ENCODE results near the gene IQCE.

Gene IQCE, protein sequence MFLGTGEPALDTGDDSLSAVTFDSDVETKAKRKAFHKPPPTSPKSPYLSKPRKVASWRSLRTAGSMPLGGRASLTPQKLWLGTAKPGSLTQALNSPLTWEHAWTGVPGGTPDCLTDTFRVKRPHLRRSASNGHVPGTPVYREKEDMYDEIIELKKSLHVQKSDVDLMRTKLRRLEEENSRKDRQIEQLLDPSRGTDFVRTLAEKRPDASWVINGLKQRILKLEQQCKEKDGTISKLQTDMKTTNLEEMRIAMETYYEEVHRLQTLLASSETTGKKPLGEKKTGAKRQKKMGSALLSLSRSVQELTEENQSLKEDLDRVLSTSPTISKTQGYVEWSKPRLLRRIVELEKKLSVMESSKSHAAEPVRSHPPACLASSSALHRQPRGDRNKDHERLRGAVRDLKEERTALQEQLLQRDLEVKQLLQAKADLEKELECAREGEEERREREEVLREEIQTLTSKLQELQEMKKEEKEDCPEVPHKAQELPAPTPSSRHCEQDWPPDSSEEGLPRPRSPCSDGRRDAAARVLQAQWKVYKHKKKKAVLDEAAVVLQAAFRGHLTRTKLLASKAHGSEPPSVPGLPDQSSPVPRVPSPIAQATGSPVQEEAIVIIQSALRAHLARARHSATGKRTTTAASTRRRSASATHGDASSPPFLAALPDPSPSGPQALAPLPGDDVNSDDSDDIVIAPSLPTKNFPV

GRCh38 chr7:2558629-2559282, at the start of gene IQCE:
Gene IQCE, plus strand, starts transcription at chr7:2558979. Its CDS starts 203 bp downstream, at chr7:2559182.
- peak; percentile 93 to 95 for DNase-seq

DNA sequence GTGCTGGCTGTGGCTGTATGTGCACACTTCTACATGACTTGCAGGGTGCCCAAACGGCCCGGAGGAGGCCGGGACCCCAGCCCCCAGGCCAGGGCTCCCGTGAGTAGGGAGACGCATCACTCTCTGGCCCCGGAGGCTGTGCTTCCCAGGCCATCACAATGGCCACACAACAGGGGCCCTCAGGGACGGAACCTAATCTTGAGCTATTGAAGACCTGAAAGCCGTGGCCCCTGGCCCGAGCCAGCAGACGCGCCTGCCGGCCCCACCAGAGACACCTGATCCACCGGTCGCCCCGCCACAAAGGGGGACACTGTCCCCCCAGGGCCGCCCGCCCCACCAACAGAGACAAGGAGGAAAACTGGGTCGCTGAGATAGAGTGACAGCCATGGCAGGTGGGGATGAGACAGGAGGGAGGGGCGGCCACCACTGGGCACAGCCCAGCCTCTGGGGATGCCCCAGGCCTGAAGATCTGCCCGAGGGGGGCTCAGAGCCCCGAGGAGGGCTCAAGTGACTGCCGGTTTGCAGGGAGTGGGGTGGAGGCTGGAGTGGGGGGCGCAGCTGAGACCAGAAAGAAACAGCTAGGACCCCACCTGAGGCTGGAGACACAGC, 49.4 kb upstream of the IQCE start:
- no peak for DNase-seq

DNA sequence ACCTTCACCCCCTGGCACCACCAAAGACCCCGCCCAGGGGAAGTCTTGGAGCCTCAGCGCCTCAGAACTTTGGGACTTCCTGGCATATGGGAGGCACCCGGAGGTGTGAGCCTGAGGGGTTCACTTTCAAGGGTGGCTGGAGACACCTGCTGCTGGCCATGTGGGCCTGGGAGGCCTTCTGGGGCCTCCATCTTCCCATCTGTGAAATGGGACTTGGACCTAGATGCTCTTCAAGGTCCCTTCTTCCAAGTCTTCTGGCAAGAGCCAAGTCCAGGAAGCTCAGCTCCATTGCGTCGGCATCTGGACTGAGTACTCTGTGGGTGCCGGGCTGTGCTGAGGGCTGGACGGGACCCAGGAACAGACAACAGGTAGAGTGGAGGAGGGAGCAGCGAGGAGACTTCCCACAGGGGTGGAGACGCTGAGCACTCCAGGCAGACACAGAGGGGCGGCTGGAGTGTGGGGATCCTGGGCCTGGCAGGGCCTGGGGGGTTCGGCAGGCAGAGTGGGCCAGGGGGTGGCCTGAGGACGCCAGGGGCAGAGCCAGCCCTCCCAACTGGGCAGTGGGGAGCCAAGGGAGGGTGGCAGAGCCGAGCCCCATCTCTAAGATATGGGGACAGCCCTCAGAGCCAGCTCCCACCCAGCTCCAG, 48.5 kb upstream of the IQCE start:
- no peak for DNase-seq

- peak; percentile 65 to 74 for DNase-seq
Observed at GRCh38 chr7:2510909-2511768, 47.6 kb upstream of the IQCE start.

DNA sequence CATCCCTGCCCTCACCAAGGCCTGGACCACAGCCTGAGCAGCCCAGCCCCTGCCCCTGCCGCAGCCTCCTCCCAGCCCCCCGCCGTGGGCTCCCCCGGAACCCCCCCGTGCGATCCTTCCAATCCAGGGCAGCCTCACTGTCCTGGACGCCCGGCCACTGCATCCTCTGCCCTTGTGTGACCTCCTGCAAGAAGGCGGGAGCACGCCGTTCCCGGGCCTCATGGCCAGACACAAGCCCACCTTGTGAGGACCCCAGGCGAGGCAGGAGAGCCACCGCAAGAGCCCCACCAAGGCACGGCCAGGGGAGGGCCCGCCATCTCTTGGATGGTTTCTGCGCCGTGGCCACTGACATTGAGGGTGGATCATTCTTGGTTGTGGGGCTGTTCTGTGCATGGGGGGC, 47.0 kb upstream of the IQCE start:
- DNase-seq: no peak

DNA sequence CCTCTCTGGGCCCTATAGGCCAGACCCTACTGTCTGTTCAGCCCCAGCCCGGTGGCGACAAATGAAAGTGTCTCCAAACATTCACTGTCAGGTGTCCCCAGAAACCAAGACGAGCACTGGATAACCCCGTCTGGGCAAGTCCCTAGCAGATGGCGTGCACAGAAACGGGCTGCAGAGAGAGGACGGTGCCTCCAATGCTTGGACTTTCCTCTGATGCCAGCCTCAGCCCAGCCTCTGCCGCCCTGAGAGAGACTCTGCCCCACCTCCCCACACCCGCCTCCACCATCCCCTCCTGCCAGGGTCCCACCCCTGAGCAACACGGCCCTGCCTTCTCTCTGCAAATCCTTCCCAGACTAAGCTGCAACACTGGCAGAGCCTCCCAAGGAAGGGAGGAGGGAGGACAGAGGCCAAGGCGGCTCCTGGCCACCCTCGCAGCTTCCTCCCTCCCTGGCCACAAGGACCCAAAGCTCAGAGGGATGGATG, 46.6 kb upstream of the IQCE start:
- DNase-seq: no peak

DNA sequence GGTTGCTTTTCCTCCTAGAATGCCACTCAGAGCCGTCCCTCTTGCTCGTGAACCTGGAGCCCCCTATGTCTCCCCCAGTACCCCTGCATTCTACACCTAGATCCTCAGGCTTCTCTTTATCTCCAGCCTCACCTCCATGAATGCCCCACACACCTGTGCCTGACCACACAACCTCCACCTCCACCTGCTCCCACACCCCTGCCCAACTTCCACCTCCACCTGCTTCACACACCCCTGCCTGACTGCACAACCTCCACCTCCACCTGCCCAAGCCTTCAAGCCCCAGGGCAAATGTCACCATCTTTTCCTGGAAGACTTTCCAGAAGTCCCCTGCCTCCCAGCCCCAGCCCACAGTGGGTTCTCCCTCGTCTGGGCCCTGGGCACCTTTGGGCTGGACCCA, 46.1 kb upstream of the IQCE start:
- no peak for DNase-seq

- no peak for DNase-seq
Observed at GRCh38 chr7:2513702-2514101, 45.1 kb upstream of the IQCE start.

DNA sequence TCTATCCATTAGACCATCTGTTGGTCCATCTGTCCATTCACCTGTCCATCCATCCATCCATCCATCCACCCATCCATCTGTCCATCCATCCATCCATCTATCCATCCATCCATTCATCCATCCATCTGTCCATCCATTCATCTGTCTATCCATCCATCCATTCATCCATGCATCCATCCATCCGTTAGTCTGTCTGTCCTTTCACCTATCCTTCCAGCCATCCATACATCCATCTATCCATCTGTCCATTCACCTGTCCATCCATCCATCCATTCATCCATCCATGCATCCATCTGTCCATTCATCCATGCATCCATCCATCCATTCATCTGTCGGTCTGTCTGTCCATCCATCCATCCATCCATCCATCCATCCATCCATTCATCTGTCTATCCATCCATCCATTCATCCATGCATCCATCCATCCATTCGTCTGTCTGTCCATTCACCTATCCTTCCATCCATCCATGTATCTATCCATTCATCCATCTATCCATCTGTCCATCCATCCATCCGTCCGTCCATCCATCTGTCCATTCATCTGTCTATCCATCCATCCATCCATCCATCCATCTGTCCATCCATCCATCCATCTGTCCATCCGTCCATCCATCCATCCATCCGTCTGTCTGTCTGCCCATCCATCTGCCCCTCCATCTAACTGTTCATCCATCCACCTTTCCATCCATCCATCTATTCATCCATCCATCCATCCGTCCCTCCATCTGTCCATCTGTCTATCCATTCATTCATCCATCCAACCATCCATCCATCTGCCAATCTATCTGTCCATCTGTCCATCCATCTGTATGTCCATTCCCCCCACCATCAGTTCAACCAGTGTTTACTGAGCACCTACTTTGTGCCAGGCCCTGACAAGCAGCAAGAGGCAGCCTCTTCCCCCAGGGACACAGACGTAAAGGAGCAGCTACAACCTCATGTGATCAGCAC, 44.0 kb upstream of the IQCE start:
- DNase-seq: no peak

DNA sequence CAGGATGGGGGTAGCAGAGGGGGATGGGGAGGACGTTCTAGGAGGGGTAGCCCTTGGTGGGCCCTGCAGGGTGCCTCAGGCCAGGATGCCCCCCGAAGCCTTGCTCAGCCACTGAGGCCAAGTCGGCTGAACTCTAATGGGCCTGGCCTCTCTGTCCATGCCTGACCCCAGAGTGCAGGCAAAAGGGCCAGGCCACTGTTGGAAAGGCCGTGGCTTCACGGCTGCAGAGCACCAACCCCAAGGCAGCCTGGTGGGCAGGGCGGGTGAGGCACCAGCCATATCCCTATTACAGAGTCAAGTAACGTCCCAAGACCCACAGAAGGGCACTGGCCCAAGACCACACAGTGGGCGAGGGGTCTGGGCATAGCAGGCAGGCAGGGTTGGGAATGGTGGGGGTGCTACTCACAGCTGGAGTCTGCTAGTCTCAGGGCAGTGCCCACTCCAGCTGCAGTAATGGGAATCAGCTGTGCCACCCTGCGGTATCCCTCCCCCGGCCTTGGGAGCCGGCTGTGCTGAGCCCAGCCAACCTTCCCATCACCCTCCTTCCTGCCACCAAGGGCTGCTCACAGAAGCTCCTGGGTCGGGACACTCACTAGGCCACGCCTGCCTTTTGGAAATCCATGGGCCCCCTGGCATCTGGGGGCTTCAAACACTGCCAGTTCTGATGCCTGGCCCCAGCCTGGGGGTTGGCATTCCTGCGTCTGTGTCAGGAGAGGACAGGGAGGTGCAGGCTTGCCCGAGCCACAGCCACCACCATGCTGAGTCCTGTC, 43.2 kb upstream of the IQCE start:
- DNase-seq: no peak

DNA sequence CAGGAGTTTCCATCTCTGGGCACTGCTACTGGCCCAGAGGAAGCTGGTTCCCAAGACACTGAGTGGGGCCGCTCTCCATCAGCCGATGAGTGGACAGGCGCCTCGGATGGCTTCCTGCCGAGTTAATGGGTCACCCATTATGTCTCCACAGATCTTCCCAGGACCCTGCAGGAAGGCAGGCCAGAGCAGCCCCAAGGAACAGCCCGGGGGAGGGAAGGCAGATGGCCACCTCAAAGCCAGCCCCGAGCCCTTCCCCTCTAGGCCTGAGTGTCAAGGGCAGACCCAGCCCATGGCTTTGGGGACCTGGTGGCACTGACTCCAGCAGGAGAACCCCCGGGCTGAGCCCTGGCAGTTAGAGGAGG, 42.6 kb upstream of the IQCE start:
- DNase-seq: no peak

DNA sequence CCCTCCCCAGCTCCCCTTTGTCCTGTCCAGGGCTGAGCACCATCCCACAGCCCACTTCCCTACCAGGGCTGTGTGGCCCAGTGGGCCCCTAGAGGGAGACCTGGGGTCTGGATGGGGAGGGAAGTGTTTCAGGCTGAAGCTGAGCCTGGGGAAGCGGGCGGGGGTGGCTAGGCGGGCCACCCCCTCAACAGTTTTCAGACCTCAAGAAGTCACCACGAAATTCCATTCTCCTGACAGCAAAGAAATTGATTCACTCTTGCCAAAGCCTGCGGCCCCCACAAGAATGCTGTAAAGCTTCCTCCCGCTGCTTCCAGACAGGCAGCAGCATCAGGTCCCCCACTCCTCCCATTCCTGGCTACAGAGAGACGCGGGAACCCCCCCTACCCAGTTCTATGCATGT, 41.8 kb upstream of the IQCE start:
- no peak for DNase-seq

DNA sequence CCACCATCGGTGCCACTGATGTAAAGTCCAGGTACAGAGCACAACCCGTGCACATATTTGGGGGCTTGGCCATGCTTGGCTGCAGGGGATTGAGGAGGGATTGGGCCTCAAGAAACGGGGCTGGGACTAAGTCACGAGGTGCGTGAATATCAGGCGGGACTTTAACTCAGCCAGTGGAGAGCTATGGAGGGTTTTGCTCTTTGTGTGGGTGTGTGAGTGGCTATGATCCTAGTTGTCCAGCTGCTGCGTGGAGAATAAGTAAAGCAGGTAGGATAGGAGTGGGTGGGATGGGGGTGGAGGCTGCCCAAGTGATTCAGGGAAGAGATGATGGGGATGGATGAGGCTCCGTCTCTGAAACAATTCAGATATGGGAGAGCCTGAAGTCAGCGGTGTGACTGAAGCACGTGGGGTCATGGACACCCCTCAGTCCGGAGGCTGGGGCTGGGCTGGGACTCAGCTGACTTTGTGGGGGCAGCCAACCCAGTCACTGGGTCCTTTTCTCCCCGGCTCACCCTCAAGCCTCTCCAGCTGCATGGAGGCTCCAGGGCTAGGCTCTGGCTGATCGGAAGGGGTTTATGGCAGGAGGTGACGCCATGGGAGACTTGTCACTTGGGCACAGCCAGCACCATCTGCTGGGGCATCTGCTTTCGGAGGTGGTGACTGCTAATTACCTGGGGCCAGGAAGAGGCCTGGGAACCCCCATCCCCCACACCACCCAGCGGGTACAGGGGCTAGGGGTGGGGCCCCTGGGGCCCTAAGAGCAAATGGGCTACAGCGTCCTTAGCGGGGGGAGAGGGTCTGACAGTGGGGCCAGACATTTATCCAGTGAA, 40.9 kb upstream of the IQCE start:
- DNase-seq: no peak

DNA sequence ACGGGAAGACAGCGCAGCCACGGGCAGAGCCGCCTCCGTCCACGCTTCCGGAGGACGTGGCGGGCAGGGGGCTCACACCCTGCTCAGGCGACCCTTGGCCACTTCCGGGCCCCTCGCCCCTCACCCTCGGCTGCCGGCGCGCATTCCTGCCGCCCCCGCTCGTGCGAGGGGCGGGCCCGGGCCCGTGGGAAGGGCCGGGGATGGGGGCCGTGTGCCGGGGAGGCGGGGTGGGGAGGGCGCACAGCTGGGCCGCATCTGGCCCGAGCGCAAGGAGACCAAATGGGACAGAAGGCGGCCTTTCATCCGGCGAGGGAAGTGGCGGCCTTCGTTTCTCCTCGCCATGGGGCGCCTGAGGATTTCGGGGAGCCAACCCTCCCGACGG, 40.1 kb upstream of the IQCE start:
- no peak for DNase-seq

GRCh38 chr7:2519119-2519930, 39.5 kb upstream of the IQCE start, which contains the start of gene LFNG:
Gene LFNG, plus strand, starts transcription at chr7:2519774. Its CDS starts 88 bp downstream, at chr7:2519862.
- peak; percentile 87 to 89 for DNase-seq

DNA sequence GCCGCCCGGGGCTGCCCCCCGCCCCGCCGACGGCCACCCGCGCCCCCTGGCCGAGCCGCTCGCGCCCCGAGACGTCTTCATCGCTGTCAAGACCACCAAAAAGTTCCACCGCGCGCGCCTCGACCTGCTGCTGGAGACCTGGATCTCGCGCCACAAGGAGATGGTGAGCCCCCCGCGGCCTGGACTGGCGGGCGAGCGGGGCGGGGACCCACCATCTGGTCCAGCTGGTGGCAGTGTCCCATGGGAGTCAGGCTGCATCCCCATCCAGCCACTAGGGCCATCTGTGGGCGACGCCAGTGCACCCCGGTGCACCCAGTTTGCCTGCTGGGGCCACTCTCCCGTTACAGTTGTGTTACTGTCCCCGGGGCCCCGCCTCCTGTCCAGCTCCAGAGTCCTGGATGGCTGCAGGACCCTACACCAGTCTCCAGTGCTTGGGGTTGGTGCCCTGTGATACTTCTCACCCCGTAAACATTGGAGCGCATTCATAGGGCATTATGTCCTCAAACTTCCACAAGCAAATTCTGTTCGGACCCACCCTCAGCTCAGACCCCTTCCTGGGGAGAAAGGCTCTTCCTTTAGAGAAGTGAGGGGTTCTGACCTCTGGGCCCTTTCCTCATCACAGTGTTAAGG, 38.5 kb upstream of the IQCE start:
- peak; percentile 55 to 62 for DNase-seq

DNA sequence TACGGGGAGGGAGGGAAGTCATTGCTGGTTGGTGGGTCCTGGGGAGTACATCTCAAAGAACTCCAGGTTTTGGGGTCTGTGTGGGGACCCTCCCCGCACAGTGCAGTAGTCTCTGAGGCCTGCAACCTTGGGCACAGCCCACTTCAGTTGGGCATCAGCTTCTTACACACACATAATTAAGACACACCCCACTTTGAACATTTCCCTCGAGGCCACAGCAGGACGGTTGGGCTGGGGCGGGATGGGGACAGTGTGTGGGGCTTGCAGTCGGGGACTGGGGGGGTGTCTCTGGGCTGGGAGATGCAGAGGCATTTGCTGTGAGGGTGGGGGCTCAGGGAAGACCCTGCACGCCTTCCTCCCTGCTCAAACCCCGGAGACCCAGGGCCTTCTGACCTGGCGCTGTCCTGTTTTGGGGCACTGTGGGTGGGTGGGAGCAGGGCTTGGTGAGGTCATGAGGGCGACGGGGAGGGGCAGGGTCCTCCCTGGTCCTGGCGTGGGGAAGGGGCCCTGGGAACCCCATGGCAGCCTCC, 38.0 kb upstream of the IQCE start:
- DNase-seq: peak in 1 of 2 experiments; percentile 50
